HepG2 (cell line): ENCODE measurements around the gene XPR1. TPM values are rescaled to one million over a fixed set of nuclear protein-coding genes. Genes with fewer than 3 reads are reported as not detected.

Experiments used
- ARID3A ChIP-seq: IDR thresholded peaks from 2 replicates; pipeline ENCODE4 v1.6.1; 2012; ENCODE audit warnings: low read depth, low read length, improper control_type of control experiment
- ARNT2 ChIP-seq: sonication (generic); formaldehyde crosslinking; IDR thresholded peaks from 2 replicates; pipeline ENCODE4 v1.8.0; 2022; ENCODE audit warnings: mild to moderate bottlenecking, low read depth, missing genetic modification reagents, moderate library complexity
- GFI1 ChIP-seq: sonication (generic); formaldehyde crosslinking; IDR thresholded peaks from 2 replicates; pipeline ENCODE4 v1.5.0; 2020; ENCODE audit warnings: missing genetic modification reagents, mild to moderate bottlenecking, borderline replicate concordance
- HIVEP1 ChIP-seq: sonication (generic); formaldehyde crosslinking; IDR thresholded peaks from 2 replicates; pipeline ENCODE4 v1.4.0; 2020; ENCODE audit warnings: mild to moderate bottlenecking, missing genetic modification reagents
- HMG20B ChIP-seq: conservative IDR thresholded peaks from 2 replicates; pipeline ENCODE4 v1.6.1; 2016; ENCODE audit warnings: missing genetic modification reagents, missing compliant biosample characterization
- KAT2B ChIP-seq: fragments of 150-350 bp; IDR thresholded peaks from 2 replicates; pipeline ENCODE4 v1.6.1; 2014; ENCODE audit warnings: low read depth, low read length, borderline replicate concordance
- MTA3 ChIP-seq: sonication (generic); formaldehyde crosslinking; IDR thresholded peaks from 2 replicates; pipeline ENCODE4 v1.4.0; 2020; ENCODE audit warnings: missing genetic modification reagents
- MXD4 ChIP-seq: IDR thresholded peaks from 2 replicates; pipeline ENCODE4 v1.6.1; 2016; ENCODE audit warnings: mild to moderate bottlenecking, missing biosample characterization, missing genetic modification reagents
- NAIF1 ChIP-seq: sonication (generic); formaldehyde crosslinking; IDR thresholded peaks from 2 replicates; pipeline ENCODE4 v1.5.0; 2020; ENCODE audit warnings: mild to moderate bottlenecking, missing genetic modification reagents, borderline replicate concordance
- NR2F2 ChIP-seq: IDR thresholded peaks from 2 replicates; pipeline ENCODE4 v1.6.1; 2012; ENCODE audit warnings: low read depth, inconsistent platforms, borderline replicate concordance
- PBX3 ChIP-seq: sonication (generic); formaldehyde crosslinking; IDR thresholded peaks from 2 replicates; pipeline ENCODE4 v1.8.1; 2023; ENCODE audit warnings: missing genetic modification reagents, inconsistent platforms, borderline replicate concordance
- RFXAP ChIP-seq: sonication (generic); formaldehyde crosslinking; IDR thresholded peaks from 2 replicates; pipeline ENCODE4 v1.4.0; 2020; ENCODE audit warnings: missing genetic modification reagents, borderline replicate concordance
- SRSF4 ChIP-seq: fragments of 200-400 bp; formaldehyde crosslinking; IDR thresholded peaks from one replicate; pipeline ENCODE4 v1.6.1; 2018; ENCODE audit warnings: mild to moderate bottlenecking, low read depth, low read length, moderate library complexity; ENCODE audit not compliant: poor library complexity, severe bottlenecking
- SSRP1 ChIP-seq: IDR thresholded peaks from 2 replicates; pipeline ENCODE4 v1.6.1; 2016; ENCODE audit warnings: control low read depth
- TBL1XR1 ChIP-seq: fragments of 150-350 bp; IDR thresholded peaks from 2 replicates; pipeline ENCODE4 v1.6.1; 2014; ENCODE audit warnings: borderline replicate concordance, low read length; ENCODE audit not compliant: partially characterized antibody
- ZBED4 ChIP-seq: sonication (generic); formaldehyde crosslinking; IDR thresholded peaks from 2 replicates; pipeline ENCODE4 v1.4.0; 2020; ENCODE audit warnings: missing genetic modification reagents, borderline replicate concordance
- ZMYM2 ChIP-seq: sonication (generic); formaldehyde crosslinking; IDR thresholded peaks from 2 replicates; pipeline ENCODE4 v1.8.0; 2022; ENCODE audit warnings: mild to moderate bottlenecking, missing genetic modification reagents
- ZNF205 ChIP-seq: IDR thresholded peaks from 2 replicates; pipeline ENCODE4 v1.6.1; 2018; ENCODE audit warnings: missing biosample characterization, missing genetic modification reagents
- ZNF263 ChIP-seq: sonication (generic); formaldehyde crosslinking; IDR thresholded peaks from 2 replicates; pipeline ENCODE4 v1.4.0; 2020; ENCODE audit warnings: missing genetic modification reagents
- ZNF30 ChIP-seq: sonication (generic); formaldehyde crosslinking; IDR thresholded peaks from 2 replicates; pipeline ENCODE4 v1.5.0; 2020; ENCODE audit warnings: mild to moderate bottlenecking, missing genetic modification reagents
- ZNF747 ChIP-seq: sonication (generic); formaldehyde crosslinking; IDR thresholded peaks from 2 replicates; pipeline ENCODE4 v1.8.1; 2023; ENCODE audit warnings: missing genetic modification reagents, mild to moderate bottlenecking, borderline replicate concordance
- polyA plus RNA-seq, 8 experiments: library from polyadenylated mRNA; depleted of rRNA in 3 of 8; stranded (reverse) in 7 of 8; unstranded in 1 of 8; fragments of >200 nt; fragmentation: Illumina TruSeq in 4 of 8; extraction: Trizol in 4 of 8; gene quantifications; 2 replicates each; pipeline versions ENCODE4 v1.2.1 to v1.2.3, GENCODE V29; 2011 to 2016; ENCODE audit warnings: low read depth in 4 of 8, missing spikeins in 1 of 8, mixed read lengths in 1 of 8; ENCODE audit not compliant: insufficient read depth in 1 of 8
- total RNA-seq, 5 experiments: library from RNA; depleted of rRNA; stranded (reverse); fragments of >200 nt; fragmentation: Illumina TruSeq; extraction: Trizol; gene quantifications; 2 replicates each; pipeline ENCODE4 v1.2.3, GENCODE V29; 2016; ENCODE audit warnings: low read depth in 1 of 5
- TF ChIP-seq, protein P1 (sequence below): sonication (generic); formaldehyde crosslinking; IDR thresholded peaks from 2 replicates; pipeline ENCODE4 v1.5.0; 2020; ENCODE audit warnings: mild to moderate bottlenecking, low read depth, missing genetic modification reagents, borderline replicate concordance
- TF ChIP-seq, protein P2 (sequence below): sonication (generic); formaldehyde crosslinking; IDR thresholded peaks from 2 replicates; pipeline ENCODE4 v1.5.0; 2020; ENCODE audit warnings: missing genetic modification reagents

The XPR1 gene
- total and polyA plus RNA-seq, 2 of the 13 experiments (the other 11 are each of a cell fraction or from before 2014, with no cell fraction given), result 22.3 to 23.6 TPM

GRCh38 chr1:180925471-180926051, 293.7 kb downstream of the XPR1 start (continued):
- no peak for TF ChIP-seq KAT2B
- TF ChIP-seq ZMYM2 (CRISPR knock-in tag), result no peak
- peak; percentile 70; the same call in 1 of the 2 replicates for TF ChIP-seq HIVEP1 (CRISPR knock-in tag)
- TF ChIP-seq ZNF747 (CRISPR knock-in tag), result 0 out of 2 replicates have a peak, but pooled peaks have one; percentile 33
- TF ChIP-seq SRSF4, result no peak
- peak; percentile 53; the same call in 1 of the 2 replicates for TF ChIP-seq GFI1
- TF ChIP-seq, protein P1, sequence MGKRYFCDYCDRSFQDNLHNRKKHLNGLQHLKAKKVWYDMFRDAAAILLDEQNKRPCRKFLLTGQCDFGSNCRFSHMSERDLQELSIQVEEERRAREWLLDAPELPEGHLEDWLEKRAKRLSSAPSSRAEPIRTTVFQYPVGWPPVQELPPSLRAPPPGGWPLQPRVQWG (CRISPR knock-in tag), result no peak
- TF ChIP-seq ZNF30 (CRISPR knock-in tag), result no peak
- no peak for TF ChIP-seq ZBED4 (CRISPR knock-in tag)
- TF ChIP-seq TBL1XR1, result no peak
- no peak for TF ChIP-seq SSRP1 (CRISPR knock-in tag)
- no peak for TF ChIP-seq HMG20B (CRISPR knock-in tag)
- no peak for TF ChIP-seq MTA3 (CRISPR knock-in tag)
- TF ChIP-seq MXD4 (CRISPR knock-in tag), result no peak; the same call in 1 of the 2 replicates
- no peak; the same call in 1 of the 2 replicates for TF ChIP-seq ZNF205 (CRISPR knock-in tag)
- no peak for TF ChIP-seq NAIF1
- TF ChIP-seq, protein P2, sequence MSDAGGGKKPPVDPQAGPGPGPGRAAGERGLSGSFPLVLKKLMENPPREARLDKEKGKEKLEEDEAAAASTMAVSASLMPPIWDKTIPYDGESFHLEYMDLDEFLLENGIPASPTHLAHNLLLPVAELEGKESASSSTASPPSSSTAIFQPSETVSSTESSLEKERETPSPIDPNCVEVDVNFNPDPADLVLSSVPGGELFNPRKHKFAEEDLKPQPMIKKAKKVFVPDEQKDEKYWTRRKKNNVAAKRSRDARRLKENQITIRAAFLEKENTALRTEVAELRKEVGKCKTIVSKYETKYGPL, result no peak
- no peak for TF ChIP-seq ARID3A
- no peak for TF ChIP-seq PBX3 (CRISPR knock-in tag)
- peak; percentile 40; the same call in 1 of the 2 replicates for TF ChIP-seq NR2F2
- TF ChIP-seq ARNT2 (CRISPR knock-in tag), result no peak
- no peak for TF ChIP-seq RFXAP (CRISPR knock-in tag)
- TF ChIP-seq ZNF263 (CRISPR knock-in tag), result no peak
